ENCODE data around the gene GPR108. TPM values are rescaled to one million over a fixed set of nuclear protein-coding genes. Genes with fewer than 3 reads are reported as not detected.
"Not testable (repeated sequence)": the region's sequence is repeated elsewhere in the genome, so short reads cannot be mapped to it uniquely, and the experiment has no call there.

The GPR108 gene
- total and polyA plus RNA-seq, 11 donors, result 19.2 to 47.9 (median 31.1) TPM

DNA sequence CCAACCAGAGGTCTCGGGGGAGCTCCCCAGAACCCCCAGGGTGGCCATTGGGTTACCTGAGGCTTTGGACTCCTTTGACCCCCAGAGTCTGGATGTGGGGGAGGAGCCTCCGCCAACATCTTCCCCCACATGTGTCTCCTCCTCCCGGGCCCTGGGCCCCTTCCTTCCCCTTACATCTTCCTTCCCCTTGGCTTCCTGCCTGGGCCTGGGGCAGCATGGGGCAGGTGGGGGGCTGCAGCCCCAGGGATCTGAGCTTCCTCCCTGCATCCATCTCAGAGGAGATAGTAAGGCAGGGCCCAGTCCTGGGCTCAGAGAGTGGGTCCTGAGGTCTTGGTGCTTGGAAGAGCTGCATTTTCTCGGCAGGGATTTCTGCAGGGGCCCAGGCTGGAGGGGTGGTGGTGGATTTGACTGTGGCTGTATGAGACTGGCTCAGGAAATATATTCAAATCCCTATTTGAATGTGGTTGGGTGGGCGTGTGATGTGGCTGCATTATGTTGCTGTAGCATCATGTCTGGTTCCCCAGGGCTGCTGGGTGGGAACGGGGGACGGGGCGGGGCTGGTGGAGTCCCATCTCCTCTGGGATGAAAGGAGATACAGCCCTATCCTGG lies 36.0 kb upstream of the GPR108 start:
- 44 to 48% (median 47%) methylated on average over 8 of the region's 8 CpGs for WGBS, 4 donors
- H3K4me1 ChIP-seq, result peaks cover 0 to 14% (median 0%) of the 10 kb centered on the region in 12 donors
- no peaks in the 10 kb centered on the region for H3K36me3 ChIP-seq
- DNase-seq (peak in 4 of 5 donors; percentile 33 to 74 (median 59)), ATAC-seq (peak; percentile 24 to 71 (median 64))
- H3K27me3 ChIP-seq, result peaks cover 0 to 6% (median 0%) of the 10 kb centered on the region in 9 donors
- TF ChIP-seq, protein P1, sequence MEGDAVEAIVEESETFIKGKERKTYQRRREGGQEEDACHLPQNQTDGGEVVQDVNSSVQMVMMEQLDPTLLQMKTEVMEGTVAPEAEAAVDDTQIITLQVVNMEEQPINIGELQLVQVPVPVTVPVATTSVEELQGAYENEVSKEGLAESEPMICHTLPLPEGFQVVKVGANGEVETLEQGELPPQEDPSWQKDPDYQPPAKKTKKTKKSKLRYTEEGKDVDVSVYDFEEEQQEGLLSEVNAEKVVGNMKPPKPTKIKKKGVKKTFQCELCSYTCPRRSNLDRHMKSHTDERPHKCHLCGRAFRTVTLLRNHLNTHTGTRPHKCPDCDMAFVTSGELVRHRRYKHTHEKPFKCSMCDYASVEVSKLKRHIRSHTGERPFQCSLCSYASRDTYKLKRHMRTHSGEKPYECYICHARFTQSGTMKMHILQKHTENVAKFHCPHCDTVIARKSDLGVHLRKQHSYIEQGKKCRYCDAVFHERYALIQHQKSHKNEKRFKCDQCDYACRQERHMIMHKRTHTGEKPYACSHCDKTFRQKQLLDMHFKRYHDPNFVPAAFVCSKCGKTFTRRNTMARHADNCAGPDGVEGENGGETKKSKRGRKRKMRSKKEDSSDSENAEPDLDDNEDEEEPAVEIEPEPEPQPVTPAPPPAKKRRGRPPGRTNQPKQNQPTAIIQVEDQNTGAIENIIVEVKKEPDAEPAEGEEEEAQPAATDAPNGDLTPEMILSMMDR (IDR thresholded peaks at IDR 0.05), result no peak
- TF ChIP-seq POLR2A (IDR thresholded peaks at IDR 0.05), result no peak
- peak overlapping the region in 4 of 12 donors; percentile 5 to 90 (median 19) for H3K27ac ChIP-seq
- intact Hi-C loops (cut with DNase I), result loop anchor here in 1 of 10 donors (10.0 kb wide), 1 partner anchor 129 kb away; no protein-coding TSS in a partner anchor
- H3K4me3 ChIP-seq, result peak overlapping the region in 10 of 12 donors; percentile 9 to 68 (median 42)
- H3K9me3 ChIP-seq, result no peaks in the 10 kb centered on the region

DNA sequence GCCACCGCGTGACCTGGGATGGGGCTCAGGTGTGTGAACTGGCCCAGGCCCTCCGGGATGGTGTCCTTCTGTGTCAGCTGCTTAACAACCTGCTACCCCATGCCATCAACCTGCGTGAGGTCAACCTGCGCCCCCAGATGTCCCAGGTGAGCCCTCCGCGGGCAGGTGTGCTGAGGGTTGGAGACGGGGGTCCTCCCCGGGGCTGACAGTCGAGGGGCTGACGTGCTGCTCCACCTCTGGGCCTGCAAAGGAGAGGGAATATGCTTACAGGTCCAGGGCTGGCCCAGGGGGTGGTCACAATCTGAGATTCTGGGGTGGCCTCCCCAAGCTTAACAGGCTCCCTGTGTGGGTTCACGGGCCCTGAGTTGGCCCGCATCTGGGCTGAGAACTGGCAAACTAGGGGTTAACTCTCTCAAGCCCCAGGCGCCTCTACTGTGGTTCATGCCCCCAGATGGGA lies 35.5 kb upstream of the GPR108 start:
- 60 to 70% (median 67%) methylated on average over 4 to 14 of the region's 14 CpGs for WGBS, 4 donors
- H3K27ac ChIP-seq, result peak overlapping the region in 7 of 12 donors; percentile 5 to 90 (median 15)

DNA sequence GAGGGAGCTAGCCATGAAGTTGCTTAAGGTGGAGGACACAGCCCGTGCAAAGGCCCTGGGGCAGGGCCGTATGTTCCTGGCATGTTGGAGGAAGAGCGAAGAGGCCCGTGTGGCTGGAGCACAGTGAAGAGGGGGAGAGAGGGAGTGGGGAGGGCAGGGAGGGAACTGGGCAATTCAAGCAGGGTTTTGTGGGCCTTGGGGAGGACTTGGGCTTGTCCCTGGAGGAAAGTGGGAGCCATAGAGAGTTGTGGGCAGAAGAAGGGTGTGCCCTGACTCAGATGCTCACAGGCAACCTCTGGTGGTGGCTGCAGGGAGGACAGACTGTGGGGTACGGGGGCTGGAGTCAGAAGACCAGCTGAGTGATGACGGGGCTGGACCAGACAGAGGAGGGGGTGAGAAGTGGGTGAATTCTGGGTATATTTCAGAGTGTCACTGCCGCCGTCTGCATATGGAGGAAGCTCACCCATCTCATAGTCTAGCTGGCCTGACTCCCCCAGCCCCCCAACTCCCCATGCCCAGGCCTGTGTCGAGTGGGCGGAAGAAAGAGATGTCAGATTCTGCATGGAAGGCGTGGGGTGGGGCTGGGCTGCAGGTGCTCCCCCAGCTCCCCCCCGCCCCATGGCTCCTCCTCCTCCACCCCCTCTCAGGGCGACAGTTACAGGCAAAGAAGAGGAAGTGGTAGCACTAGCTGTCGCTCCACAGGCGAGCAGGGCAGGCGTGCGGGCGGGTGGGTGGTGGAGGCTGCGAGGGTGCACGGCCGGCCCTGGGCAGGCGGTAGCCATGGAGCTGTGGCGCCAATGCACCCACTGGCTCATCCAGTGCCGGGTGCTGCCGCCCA lies 34.9 kb upstream of the GPR108 start, which contains the start of gene VAV1:
Gene VAV1, plus strand, starts transcription at position 681 of the 838 bp plus-strand sequence. Its CDS starts 100 bp downstream, at position 781.
- Histone ChIP-seq H3K27ac (peak within 1 kb of the TSS in 7 of 12 donors; percentile 5 to 90 (median 15)), H3K36me3 (no peaks in the 10 kb centered on the region), H3K9me3 (no peaks in the 10 kb centered on the region), H3K27me3 (peaks cover 2 to 14% (median 7%) of the 10 kb centered on the region in 9 donors), H3K4me3 (peak within 1 kb of the TSS in 10 of 12 donors; percentile 10 to 68 (median 42)), H3K4me1 (peaks cover 0 to 23% (median 5%) of the 10 kb centered on the region in 12 donors)
- ATAC-seq (peak; percentile 44 to 78 (median 72)), DNase-seq (peak; percentile 39 to 85 (median 65))
- 46 to 62% (median 58%) methylated on average over 12 to 25 of the region's 25 CpGs for WGBS, 4 donors
- TF ChIP-seq, protein P1 (IDR thresholded peaks at IDR 0.05), result no peak
- no peak for TF ChIP-seq POLR2A (IDR thresholded peaks at IDR 0.05)
- intact Hi-C loops (cut with DNase I), result loop anchor here in 1 of 10 donors (10.0 kb wide), 1 partner anchor 127 kb away; no protein-coding TSS in a partner anchor

More for the DNA sequence above, 35.5 kb upstream of the GPR108 start:
- no peaks in the 10 kb centered on the region for H3K9me3 ChIP-seq
- H3K4me3 ChIP-seq, result peak overlapping the region in 10 of 12 donors; percentile 10 to 68 (median 42)
- TF ChIP-seq, protein P1 (IDR thresholded peaks at IDR 0.05), result no peak
- TF ChIP-seq POLR2A (IDR thresholded peaks at IDR 0.05), result no peak
- no peak for DNase-seq
- no peaks in the 10 kb centered on the region for H3K36me3 ChIP-seq
- ATAC-seq, result no peak
- intact Hi-C loops (cut with DNase I), result loop anchor here in 1 of 10 donors (10.0 kb wide), 1 partner anchor 128 kb away; no protein-coding TSS in a partner anchor
- H3K4me1 ChIP-seq, result peaks cover 0 to 19% (median 0%) of the 10 kb centered on the region in 12 donors
- H3K27me3 ChIP-seq, result peaks cover 0 to 8% (median under 1%) of the 10 kb centered on the region in 9 donors

DNA sequence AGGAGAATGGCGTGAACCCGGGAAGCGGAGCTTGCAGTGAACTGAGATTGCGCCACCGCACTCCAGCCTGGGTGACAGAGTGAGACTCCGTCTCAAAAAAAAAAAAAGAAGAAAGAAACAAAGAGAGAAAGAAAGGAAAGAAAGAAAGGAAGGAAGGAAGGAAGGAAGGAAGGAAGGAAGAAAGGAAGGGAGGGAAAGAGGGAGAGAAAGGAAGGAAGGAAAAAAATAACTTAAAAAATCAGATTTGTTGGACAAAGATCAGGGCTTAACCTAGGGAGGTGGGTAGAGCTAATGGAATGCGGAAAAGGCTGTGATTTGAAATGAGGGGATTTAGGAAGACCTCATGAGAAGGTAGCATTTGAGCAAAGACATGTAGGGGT lies 34.3 kb upstream of the GPR108 start:
- 82 to 93% (median 85%) methylated on average over 7 of the region's 7 CpGs for WGBS, 4 donors
- intact Hi-C loops (cut with DNase I), result loop anchor here in 1 of 10 donors (10.0 kb wide), 1 partner anchor 127 kb away; no protein-coding TSS in a partner anchor
- not testable (repeated sequence) for DNase-seq, H3K4me3 ChIP-seq, ATAC-seq, H3K9me3 ChIP-seq, H3K36me3 ChIP-seq
- H3K27me3 ChIP-seq, result peaks cover 5 to 20% (median 9%) of the 10 kb centered on the region in 9 donors
- H3K4me1 ChIP-seq, result peaks cover 0 to 29% (median 9%) of the 10 kb centered on the region in 12 donors
- peak overlapping the region in 1 of 12 donors; percentile 90 for H3K27ac ChIP-seq

All from heart left ventricle (tissue), 16 donors.